Measurements from ENCODE around the gene PDE4D. TPM values are rescaled to one million over a fixed set of nuclear protein-coding genes. Genes with fewer than 3 reads are reported as not detected.

Gene PDE4D
- total RNA-seq, 1 donor from 2014 or later = 13.2 TPM

- Mint-ChIP-seq H3K27me3 (ENCODE audit: unreplicated experiment) (no peaks in the 10 kb centered on the region), H3K27ac (ENCODE audit: unreplicated experiment) (no peak overlapping the region), H3K36me3 (ENCODE audit: unreplicated experiment) (no peaks in the 10 kb centered on the region), H3K4me3 (ENCODE audit: unreplicated experiment) (no peak overlapping the region), H3K4me1 (ENCODE audit: low read depth, unreplicated experiment) (no peaks in the 10 kb centered on the region), H3K9me3 (ENCODE audit: unreplicated experiment) (peaks cover 1% of the 10 kb centered on the region)
- TF ChIP-seq, protein P1, sequence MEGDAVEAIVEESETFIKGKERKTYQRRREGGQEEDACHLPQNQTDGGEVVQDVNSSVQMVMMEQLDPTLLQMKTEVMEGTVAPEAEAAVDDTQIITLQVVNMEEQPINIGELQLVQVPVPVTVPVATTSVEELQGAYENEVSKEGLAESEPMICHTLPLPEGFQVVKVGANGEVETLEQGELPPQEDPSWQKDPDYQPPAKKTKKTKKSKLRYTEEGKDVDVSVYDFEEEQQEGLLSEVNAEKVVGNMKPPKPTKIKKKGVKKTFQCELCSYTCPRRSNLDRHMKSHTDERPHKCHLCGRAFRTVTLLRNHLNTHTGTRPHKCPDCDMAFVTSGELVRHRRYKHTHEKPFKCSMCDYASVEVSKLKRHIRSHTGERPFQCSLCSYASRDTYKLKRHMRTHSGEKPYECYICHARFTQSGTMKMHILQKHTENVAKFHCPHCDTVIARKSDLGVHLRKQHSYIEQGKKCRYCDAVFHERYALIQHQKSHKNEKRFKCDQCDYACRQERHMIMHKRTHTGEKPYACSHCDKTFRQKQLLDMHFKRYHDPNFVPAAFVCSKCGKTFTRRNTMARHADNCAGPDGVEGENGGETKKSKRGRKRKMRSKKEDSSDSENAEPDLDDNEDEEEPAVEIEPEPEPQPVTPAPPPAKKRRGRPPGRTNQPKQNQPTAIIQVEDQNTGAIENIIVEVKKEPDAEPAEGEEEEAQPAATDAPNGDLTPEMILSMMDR (IDR thresholded peaks at IDR 0.05; ENCODE audit: partially characterized antibody, unreplicated experiment) = no peak
- DNase-seq = no peak
These were observed 695.2 kb downstream of the PDE4D start for GRCh38 chr5:59198365-59198764.

- H3K4me1 Mint-ChIP-seq (ENCODE audit: low read depth, unreplicated experiment) = no peaks in the 10 kb centered on the region
- no peak overlapping the region for H3K27ac Mint-ChIP-seq (ENCODE audit: unreplicated experiment)
These were observed 695.6 kb downstream of the PDE4D start for GRCh38 chr5:59197911-59198310.

DNA sequence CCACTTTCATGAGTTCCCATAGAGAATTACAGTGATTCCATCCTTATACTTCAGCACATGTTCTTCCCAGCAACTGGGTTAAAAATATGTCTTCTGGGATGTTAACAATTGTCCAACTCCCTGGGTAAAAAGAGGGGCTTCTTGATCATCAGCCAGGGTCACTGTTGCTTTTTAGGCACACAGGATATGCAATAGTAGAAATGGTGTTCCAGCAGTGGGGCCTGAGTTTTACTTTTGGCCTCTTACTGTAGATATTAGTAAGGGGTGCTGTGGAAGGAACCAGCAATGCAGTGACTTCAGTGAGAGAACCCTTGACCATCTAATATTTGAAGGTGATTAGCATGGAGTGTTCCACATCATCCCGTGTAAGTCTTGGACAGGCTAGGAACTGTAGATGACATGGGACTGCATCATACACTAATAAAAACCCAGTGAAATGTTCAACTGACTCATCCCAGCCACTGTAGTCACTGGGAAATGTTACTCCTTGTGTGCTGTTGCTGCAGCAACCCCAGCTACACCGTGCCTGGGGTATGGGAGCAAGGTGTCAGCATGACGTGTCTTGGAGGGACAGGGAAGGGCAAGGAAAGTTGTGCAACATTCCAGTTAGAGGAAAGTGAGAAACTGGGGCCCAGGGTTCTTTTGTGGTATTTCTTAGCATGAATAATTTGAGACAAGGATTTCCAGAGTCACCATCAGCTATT is 699.8 kb downstream of the PDE4D start:
- H3K27me3 Mint-ChIP-seq (ENCODE audit: unreplicated experiment) = no peaks in the 10 kb centered on the region
- no peaks in the 10 kb centered on the region for H3K36me3 Mint-ChIP-seq (ENCODE audit: unreplicated experiment)
- H3K4me3 Mint-ChIP-seq (ENCODE audit: unreplicated experiment) = no peak overlapping the region
- no peak overlapping the region for H3K27ac Mint-ChIP-seq (ENCODE audit: unreplicated experiment)
- TF ChIP-seq, protein P1 (IDR thresholded peaks at IDR 0.05; ENCODE audit: partially characterized antibody, unreplicated experiment) = no peak
- DNase-seq = no peak
- H3K9me3 Mint-ChIP-seq (ENCODE audit: unreplicated experiment) = no peaks in the 10 kb centered on the region
- peaks cover 1% of the 10 kb centered on the region for H3K4me1 Mint-ChIP-seq (ENCODE audit: low read depth, unreplicated experiment)

More at GRCh38 chr5:59197911-59198310, 695.6 kb downstream of the PDE4D start:
- Mint-ChIP-seq H3K36me3 (ENCODE audit: unreplicated experiment) (no peaks in the 10 kb centered on the region), H3K27me3 (ENCODE audit: unreplicated experiment) (no peaks in the 10 kb centered on the region), H3K4me3 (ENCODE audit: unreplicated experiment) (no peak overlapping the region), H3K9me3 (ENCODE audit: unreplicated experiment) (peaks cover 1% of the 10 kb centered on the region)
- DNase-seq = no peak
- TF ChIP-seq, protein P1 (IDR thresholded peaks at IDR 0.05; ENCODE audit: partially characterized antibody, unreplicated experiment) = no peak

DNA sequence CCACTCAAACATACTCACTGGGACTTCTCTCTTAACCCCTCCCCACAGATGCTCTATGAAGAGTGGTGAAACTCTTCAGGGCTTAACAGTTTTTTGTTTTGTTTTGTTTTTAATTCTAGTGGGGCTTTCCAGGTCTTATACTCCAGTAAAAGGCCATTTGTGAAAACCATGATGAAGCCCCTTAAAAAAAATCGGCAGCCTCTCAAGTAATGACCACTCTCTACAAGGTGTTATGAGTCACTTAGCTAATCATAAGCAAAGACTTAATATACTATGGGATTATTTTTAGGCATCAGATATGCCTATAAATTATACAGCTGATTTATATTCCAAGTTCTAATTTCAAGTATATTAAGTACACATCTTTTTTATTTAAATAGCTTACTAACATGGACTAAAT is 702.8 kb downstream of the PDE4D start:
- Mint-ChIP-seq H3K9me3 (ENCODE audit: unreplicated experiment) (no peaks in the 10 kb centered on the region), H3K27me3 (ENCODE audit: unreplicated experiment) (no peaks in the 10 kb centered on the region), H3K27ac (ENCODE audit: unreplicated experiment) (no peak overlapping the region), H3K4me3 (ENCODE audit: unreplicated experiment) (no peak overlapping the region), H3K4me1 (ENCODE audit: low read depth, unreplicated experiment) (peaks cover 13% of the 10 kb centered on the region), H3K36me3 (ENCODE audit: unreplicated experiment) (no peaks in the 10 kb centered on the region)
- TF ChIP-seq, protein P1 (IDR thresholded peaks at IDR 0.05; ENCODE audit: partially characterized antibody, unreplicated experiment) = no peak
- DNase-seq = no peak

GRCh38 chr5:59189472-59190244 is 703.9 kb downstream of the PDE4D start:
- peaks cover 13% of the 10 kb centered on the region for H3K4me1 Mint-ChIP-seq (ENCODE audit: low read depth, unreplicated experiment)
- no peaks in the 10 kb centered on the region for H3K27me3 Mint-ChIP-seq (ENCODE audit: unreplicated experiment)
- no peak overlapping the region for H3K27ac Mint-ChIP-seq (ENCODE audit: unreplicated experiment)
- no peak for DNase-seq
- no peaks in the 10 kb centered on the region for H3K9me3 Mint-ChIP-seq (ENCODE audit: unreplicated experiment)
- H3K36me3 Mint-ChIP-seq (ENCODE audit: unreplicated experiment) = no peaks in the 10 kb centered on the region
- TF ChIP-seq, protein P1 (IDR thresholded peaks at IDR 0.05; ENCODE audit: partially characterized antibody, unreplicated experiment) = no peak
- no peak overlapping the region for H3K4me3 Mint-ChIP-seq (ENCODE audit: unreplicated experiment)
